GM19452 (cell line): ENCODE measurements around the gene CD59.

Experiments used
- ATAC-seq: cut with Tn5 transposase; IDR thresholded peaks from one replicate; pipeline ENCODE4 v1.9.1; 2021; ENCODE audit not compliant: unreplicated experiment

CD59 gene, protein sequence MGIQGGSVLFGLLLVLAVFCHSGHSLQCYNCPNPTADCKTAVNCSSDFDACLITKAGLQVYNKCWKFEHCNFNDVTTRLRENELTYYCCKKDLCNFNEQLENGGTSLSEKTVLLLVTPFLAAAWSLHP

DNA sequence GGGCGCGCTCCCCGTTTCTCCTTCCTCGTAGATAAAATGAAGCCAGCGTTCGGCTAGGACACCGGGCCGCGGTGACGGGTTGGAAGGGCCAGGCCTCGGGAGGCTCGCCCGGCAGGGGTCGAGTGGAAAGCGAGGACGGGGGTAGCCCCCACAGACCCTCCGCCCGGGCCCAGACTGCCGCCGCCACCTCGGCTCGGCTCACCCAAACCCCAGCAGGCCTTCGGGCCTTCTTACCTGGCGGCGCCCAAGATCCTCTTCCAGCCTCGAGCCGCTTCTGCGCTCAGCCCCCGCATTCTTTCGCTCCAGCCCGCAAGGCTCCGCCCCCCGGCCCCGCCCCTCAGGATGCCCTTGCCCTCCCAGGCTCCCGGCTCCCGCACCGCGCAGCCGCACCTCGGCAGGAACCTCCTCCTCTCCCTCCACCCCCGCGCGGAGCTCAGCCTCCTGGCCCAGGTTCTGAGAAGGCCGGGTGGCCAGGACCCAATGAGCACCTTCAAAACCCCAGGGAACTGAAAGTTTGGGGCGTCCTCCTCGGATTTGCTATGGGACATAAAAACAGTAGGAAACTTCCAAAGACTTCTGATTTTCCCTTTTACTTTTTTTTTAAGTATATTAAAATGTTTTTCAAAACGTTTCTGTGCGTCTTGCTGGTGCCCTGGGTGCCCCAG is at the start of gene CD59:
CD59 (minus strand) TSS at position 276 of the 665 bp plus-strand sequence. CDS start 13,978 bp downstream, outside the sequence.
- ATAC-seq: peak; percentile 47

DNA sequence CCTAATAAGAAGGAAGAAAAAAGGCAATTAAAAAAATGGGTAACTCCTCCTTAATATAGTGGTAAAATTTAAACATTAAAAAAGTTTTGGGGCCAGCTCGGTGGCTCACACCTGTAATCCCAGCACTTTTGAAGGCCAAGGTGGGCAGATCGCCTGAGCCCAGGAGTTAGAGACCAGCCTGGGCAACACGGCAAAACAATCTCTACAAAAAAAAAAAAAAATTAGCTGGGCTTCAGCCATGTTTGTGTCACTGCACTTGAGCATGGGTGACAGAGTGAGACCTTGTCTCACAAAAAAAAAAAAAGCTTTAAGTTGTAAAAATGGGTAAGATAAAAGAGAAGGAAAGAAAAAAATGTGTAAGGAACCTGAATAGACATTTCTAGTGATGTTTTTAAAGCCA is 49.4 kb upstream of the CD59 start:
- ATAC-seq: no peak

DNA sequence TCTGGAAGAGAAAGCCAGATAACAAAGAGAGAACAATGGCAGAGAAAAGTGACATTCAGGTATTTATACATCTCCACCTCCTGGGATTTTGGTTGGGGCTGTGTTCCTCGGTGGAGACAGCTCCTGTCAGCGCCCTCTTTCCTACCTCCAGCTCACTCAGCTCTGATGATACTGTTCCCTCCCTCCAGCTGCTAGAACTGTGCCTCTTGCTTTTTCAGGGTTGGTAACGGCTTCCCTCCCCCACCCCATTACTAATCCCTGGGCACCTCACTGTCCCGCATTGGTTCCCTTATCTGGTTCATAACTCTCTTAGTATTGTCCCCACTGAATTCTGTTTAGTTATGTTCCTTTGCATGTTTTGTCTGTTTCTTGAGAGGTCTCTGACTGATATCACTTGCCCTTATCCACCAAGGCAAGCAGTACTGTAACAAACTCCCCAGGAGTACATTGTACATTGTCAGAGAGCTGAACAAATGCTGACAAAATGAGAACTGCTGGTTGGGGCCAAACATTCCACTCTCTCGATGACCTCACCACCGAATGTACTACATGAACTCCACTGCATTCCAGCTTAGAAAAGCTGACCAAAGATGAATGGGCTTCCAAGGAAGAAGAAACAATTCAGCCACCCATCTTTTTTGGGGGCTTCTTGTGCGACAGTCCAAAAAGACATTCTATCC is 43.8 kb upstream of the CD59 start:
- ATAC-seq: no peak

DNA sequence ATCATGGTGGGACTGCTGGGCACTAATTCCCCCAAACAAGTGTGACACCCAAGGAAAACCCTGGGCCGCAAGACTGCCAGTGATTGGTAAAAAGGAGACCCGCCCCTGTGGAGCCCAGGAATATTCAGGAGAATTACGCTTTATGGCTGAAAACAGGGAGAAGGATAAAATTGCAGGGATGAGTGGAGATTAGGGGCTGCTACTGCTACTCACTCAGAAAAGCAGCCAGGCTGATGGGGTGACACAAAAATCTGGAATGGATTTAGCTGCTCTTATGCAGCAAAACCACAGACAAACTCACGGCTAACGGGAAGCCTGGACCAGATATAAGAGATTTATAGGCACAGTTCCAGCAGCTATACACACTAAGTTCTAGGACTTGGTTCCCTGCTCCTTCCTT is 42.5 kb upstream of the CD59 start:
- ATAC-seq: no peak

DNA sequence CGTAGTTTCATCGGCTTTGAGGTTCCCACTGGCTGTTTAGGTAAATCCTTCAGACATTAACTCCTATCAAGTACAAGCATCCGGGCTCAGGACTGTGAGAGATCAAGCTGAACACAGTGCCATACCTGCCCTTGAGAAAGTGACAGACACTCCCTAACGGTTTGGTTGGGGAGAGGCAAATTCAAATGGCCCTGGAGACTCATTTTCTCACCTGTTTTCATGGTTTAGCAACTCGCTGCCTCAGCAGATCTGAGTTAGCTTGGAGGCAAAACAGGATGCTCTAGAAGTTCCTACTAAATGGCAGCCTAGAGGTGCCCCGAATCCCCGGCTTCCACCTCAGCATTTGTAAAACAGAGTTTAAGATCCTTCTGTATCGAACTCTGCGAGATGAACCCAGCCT is 41.7 kb upstream of the CD59 start:
- no peak for ATAC-seq

DNA sequence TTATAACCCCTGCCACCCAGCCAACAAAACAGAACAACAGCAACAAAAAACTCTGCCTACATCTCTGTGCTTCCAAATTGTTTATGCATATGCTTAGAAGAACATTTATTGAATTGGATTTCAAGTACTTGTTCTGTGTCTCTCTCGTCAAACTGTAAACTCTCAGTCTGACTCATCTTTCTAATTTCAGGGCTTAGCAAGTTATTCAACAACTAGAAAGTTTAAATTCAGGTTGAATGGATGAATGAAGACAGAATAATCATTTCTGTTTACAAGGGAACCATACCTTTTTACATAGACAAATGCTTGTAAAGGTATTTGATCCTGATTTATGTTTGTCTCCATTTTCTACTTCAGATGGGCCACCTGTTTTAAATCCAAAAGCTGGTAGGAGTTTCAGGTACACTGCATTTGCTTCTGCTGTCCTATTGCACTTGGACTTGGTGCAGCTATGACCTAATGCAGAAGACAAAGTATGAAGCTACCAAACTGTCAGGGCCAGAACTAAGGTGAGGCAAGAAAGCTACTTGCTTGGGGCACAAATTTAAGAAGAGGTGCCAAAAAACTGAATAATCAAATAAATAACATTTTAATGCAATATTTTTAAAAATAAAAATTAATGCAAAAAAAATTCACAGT is 39.7 kb upstream of the CD59 start:
- peak; percentile 44 for ATAC-seq

DNA sequence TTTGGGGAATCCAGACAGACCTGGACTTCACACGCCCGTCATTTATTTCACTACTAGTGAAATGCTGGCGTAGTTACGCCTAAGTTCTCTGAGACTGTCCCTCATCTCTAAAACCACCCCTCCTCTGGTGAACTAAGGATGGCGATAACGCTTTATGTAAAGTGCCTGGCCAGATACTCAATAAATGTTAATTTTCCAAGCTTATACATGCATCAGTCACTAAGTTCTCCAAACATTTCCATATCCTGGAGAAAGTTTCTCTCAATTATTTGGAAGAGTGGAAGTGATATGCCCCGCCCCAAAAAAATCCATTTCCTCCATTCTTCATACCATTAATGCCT is 39.2 kb upstream of the CD59 start:
- no peak for ATAC-seq

DNA sequence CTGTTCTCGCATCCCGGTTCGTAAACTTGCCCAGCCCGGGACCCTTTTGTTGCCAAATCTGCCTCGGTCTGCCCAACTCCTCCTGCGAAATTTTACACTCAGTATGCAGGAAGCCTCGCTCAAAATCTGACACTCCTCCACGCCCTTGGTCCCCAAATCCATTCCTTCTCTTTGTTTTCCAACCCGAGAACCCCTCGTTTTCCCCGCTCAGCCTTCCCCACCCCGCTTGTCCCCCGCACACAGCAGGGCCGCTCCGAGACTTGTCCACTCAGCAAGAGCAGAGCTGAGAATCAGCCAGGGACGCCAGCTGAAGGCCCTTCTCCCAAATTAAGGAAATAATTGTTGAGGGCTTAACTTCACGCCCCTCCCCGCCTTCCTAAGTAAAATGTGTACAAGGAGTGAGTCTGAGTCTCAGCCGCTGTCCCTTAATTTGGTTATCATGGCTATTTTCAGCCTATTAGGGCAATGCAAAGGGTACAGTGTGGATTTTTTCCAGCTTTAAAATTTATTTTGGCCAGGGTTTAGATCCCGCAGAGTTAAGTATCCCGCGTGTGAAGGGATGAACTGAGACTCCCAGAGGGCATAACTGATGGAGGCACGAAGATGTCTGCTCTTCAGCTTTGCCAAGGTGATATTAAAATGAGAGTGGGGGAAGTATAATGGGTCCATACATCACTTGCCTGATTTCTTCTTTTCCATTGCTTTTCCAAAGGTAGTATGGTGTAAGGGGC is 38.7 kb upstream of the CD59 start:
- ATAC-seq: no peak

DNA sequence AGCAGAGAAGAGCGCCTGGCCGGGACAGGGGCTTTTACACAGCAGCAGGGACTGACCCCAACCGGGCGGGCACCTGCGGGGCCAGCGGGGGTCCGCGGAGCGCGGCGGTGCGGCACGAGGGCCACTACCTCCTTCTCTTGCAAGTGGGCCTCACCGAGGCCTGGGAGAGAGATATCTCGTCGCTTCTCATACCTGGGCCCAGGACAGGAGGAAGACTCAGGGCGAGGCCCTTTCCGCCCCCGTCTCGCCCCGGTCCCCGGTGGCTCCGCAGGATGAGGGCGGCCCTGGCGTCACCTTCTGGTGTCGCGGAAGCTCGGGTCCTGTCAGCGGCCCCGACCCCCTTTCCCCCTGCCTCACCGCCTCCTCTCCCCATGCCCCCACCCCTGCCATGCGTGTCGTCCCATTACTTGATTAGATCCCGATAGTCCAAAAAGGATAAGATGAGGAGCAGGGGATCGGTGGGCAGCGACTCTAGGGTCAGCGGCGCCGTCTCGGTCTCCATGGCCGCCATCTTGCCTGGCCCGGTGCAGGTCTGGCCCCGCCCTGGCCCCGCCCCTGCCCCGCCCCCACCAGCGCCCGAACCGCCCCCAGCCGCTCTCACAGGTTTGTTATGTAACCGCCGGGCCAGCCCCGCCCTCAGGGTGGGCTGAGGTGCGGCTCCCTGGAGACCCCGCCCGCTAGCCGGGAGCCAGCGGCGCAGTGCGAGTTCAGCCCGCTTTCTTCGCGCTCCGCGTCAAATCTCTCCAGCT is 37.9 kb upstream of the CD59 start, which contains the start of gene FBXO3:
FBXO3 (minus strand) TSS at position 534 of the 749 bp plus-strand sequence; CDS start at position 511, 23 bp downstream.
- peak; percentile 52 for ATAC-seq

DNA sequence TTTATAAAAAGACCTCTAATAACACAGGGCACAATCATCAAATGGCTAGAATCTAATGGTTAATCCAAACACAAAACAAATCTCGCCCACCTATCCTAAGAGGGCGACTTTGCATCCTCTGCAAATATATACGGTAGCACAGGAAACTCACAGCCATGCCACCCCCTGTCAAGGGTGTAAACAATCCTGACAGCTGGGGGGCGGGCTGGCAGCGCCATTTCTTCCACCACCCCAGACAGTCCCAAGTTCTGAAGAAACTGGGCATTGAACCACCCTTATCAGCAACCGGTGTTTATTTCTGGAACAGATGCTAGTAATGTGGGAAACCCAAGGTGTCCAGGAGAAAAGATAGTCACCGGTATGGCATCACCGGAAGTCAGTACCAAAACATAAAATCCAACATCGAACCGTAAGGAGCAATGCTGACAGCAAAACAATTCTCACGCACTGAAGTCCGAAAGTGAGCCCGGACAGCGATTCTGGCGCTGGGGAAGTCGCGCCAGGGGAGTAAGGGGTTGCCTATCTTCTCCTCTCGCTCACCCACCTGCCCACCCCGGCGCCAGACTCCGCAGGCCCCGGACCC is 37.3 kb upstream of the CD59 start:
- no peak for ATAC-seq

DNA sequence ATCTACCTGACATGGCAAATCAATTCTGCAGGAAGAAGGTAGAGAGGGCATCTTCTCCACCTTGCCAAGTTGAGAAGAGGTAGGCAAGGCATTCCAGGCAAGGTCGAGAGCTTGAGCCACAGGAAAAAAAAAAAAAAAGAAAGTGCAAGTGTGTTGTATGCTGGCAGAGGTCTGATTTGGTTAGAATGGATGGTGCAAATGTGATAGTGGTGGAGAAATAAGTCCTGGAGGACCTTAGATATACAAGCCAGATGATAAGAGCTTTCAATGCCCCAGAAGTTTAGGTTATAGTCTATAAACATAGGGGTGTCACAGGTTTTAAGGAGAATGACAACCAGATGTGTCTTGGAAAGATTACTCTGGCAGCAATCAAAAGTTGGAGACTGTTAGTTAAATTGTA is 36.6 kb upstream of the CD59 start:
- no peak for ATAC-seq

DNA sequence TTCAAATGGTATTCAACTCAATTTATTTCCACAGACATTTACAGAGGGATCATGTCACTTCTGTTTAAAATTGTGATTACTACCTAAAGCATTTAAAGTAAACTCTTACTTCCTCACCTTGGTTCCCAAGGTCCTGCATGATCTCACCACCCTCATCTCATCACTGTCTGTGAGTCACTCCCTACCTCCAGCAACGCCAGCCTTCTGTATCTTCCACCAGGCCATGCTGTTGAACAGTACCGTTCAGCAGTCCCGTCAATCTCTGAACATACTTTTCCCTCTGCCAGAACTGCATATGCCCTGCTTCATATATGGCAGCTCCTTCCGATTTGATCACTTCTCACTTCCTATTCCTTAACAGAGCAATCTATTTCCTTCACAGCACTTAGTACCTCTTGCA is 36.1 kb upstream of the CD59 start:
- no peak for ATAC-seq

DNA sequence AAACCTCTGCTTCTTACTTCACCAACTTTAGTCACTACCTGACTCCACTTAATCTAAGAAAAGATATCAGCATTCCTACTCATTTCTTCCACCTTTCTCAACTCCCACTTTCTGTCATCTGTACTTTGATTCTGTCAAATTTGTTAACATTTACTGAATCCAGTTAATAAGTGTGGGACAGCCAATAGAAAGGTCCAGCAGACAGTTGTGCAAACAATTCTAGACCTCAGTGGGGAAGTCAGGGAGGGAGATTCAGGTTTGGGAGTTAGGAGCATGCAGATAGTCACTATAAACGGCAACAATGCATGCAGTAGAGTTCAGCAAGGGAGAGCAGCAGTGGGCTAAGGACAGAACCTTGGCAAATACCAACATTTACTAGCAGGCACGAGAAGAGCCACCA is 34.0 kb upstream of the CD59 start:
- ATAC-seq: no peak

DNA sequence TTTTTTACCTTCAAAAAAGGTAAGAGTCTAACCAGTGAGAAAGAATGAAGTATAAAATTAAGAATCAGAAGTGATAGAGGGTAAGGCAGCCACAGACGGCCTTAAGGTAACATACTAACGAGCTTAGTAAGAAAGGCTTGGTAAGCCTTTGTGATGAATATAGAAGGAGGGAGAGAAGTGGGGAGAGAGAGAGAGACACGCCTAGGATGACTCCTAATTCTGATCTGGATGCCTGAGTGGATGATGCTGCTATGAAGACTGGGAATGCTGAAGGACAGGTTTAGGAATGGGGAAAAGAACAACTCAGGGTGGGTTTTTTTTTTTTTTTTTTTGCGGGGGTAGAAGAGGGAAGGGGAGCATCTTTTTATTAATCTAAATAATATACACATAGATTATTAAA is 33.3 kb upstream of the CD59 start:
- no peak for ATAC-seq

DNA sequence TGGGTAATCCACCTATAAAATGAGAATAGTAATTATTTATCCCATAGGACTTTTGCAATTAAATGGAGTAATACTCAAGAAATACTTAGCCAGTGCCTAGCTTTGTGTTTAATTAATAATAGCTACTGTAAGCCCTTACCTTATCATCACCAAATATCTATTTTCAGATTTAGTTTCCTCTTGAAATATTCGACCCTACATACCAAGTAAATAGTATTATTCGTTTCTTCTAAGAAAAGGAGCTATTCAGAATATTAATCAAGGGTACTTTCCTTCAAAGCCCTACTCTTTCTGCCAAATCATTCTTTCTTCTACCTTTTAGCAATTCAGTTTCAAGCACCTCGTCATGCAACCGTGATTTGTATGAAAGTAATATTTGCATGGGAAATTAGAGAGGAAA is 31.4 kb upstream of the CD59 start:
- no peak for ATAC-seq

DNA sequence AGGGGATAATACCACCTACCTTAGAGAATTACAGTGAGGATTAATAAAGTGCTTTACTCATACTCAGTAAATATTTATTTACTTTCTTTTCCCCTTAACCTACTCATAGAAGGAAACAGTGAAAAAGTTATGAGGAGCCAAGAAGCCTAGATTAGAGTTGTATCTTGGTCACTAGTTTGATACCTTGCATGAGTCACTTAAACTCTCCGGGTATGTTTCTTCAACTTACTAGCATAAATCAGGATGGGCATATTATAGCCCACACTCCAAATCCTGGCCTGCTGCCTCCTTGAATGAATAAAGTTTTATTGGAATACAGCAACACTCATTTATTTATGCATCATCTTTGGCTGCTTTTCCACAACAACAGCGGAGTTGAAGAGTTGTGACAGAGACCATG is 29.9 kb upstream of the CD59 start:
- ATAC-seq: no peak

DNA sequence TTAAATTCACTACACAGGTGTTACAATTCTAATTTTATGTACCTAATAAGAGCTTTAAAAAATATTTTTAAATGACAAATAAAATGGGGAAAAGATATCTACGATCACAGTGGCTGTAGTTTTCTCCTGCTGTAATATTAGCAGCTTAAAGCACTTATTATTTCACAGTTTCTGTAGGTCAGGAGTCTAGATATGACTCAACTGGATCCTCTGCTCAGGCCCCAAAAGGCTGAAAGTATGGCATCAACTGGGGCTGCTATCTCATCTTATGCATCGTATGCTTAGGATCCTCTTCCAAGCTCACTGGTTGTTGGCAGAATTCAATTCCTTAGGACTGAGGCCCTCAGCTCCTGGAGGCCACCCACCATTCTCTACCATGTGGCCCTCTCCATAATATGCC is 25.2 kb upstream of the CD59 start:
- no peak for ATAC-seq

DNA sequence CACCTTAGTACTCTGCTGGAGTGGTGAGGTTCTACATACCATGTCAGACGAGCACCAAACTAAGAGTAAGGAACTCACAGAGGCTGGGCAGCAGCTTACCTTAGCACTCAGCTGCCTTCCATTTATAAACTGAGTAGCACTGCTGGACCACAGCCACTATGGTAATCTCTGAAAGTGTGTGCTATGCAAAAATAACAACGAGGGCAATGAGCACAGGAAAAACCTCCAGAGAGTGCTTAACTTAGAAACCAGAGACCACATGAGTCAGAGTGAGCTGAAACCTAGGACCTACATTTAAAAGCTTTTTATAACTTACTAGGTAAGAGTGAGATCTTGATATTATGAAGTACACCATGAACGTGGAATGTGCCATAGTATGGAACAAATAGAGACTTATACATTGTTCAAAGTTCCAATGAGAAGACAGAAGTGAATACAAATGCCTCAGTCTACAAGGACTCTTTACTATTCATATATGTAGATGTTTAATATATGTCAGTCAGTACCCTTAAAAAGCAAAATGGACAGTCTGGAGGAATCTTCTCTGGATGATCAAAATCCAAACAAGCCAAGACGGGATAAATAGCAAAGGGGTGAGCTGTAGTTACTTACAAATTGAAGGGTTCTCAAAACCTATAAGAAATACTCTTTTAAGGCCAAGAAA is 17.2 kb upstream of the CD59 start:
- peak; percentile 93 for ATAC-seq

DNA sequence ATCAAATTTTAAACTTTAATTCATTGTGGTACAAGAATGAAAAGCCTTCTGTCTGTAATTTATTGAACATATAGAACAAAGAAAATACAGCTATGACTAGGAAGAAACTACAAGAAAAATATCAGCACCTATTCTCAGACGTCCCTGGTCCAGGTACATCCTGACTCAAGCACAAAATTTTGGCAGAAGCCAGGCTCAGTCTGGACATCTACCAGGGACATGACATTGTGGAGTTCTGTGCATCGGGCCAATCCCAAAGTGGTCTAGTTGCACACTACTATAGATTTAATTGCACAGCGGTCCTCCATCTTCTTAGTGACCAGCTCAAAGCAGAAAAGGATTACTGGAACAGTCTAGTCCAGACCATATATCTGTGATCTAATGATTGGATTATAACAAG is 15.7 kb upstream of the CD59 start:
- no peak for ATAC-seq

DNA sequence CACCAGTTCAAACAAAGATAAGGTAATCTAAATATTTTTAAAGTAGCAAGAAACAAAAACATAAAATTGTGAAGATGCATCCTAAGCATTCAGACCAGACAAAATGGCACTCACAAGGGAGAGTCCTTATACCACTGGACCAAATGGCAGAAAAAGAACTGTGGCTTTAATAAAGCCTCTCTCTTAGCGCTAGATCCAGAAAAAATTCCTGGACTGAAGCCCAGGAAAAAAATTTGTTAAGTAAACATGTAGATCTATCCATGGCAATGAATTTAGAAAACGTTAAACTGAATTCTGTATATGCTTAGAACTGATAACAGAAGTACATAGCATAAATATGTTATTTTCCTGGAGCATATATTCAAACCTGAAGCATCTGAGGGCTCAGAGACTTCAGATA is 11.8 kb upstream of the CD59 start:
- ATAC-seq: no peak
